ENCODE measurements around the gene MSRB2.

GRCh38 chr10:23070913-23071218 is 24.5 kb upstream of the MSRB2 start:
- TF ChIP-seq CBX2 (IDR thresholded peaks at IDR 0.05; ENCODE audit: borderline replicate concordance, low read depth) (no peak), MYC (IDR thresholded peaks at IDR 0.05; ENCODE audit: borderline replicate concordance, low read length) (no peak), ZFP36 (IDR thresholded peaks at IDR 0.05; ENCODE audit: borderline replicate concordance, partially characterized antibody) (no peak), CTCF (IDR thresholded peaks at IDR 0.05) (no peak), TP53 (CRISPR knock-in tag; IDR thresholded peaks at IDR 0.05) (no peak), FOSB (CRISPR knock-in tag; IDR thresholded peaks at IDR 0.05) (no peak), RFX5 (IDR thresholded peaks at IDR 0.05) (no peak), JUNB (IDR thresholded peaks at IDR 0.05) (no peak)

Measured in A549 (cell line).